Activated CD4-positive, alpha-beta T cell treated with anti-CD3 and anti-CD28 coated beads, Interleukin-10, Interleukin-2, amounts not matched to agents 100 ng/mL and 50 ng/mL, durations not matched to agents 16 hours and 8 hours (primary cell): ENCODE measurements around the gene ARHGAP9.
"Not testable (repeated sequence)": the region's sequence is repeated elsewhere in the genome, so short reads cannot be mapped to it uniquely, and the experiment has no call there.

Source experiments
- DNase-seq: peaks from one replicate; pipeline ENCODE4 v3.0.0-alpha.2; 2020

Gene ARHGAP9

GRCh38 chr12:57456145-57456700 lies 23.4 kb downstream of the ARHGAP9 start:
- peak; percentile 78 for DNase-seq

GRCh38 chr12:57455374-57456144 lies 24.1 kb downstream of the ARHGAP9 start:
- peak; percentile 9 for DNase-seq

DNA sequence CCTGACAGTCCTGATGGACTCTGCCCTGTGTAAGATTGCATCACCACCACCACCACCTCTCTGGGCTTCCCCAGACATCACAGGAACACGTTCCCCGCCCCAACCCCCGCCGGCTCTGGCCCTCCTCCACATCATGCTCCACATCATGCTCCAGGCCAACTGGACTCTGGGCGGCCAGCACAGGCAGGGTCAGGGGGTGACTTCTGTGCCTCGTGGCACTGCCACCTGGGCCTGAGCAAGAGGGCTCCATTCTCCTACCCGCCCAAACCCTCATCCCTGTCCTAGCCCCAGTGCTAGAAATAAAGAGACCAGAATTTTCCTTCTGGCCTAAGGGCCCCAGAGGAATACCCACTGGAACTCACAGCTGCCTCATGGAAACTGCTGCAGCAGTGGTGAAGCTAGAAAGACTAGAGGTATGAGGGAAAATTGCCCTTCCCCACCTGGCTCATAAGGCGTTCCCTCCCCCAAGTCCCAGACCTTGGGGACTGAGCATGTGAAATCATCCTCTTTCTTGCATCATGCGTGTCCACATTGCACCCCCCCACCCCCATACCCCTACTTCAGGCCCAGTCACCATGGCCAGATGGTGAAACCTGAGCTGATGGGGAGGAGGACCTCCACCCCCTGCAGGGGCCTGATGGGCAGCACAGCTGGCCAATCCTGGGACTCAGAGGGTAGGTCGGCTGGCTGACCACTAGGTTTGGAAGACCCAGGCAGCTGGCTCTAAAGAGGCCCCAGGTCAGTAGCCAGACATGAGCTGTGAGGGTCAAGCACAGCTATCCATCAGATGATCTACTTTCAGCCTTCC lies 24.9 kb downstream of the ARHGAP9 start, which contains the start of gene INHBE:
Gene INHBE, plus strand, starts transcription at position 742 of the 808 bp plus-strand sequence. CDS start 230 bp downstream, outside the sequence.
- peak; percentile 40 for DNase-seq

- no peak for DNase-seq
Measured at GRCh38 chr12:57454213-57454565, 25.5 kb downstream of the ARHGAP9 start.

DNA sequence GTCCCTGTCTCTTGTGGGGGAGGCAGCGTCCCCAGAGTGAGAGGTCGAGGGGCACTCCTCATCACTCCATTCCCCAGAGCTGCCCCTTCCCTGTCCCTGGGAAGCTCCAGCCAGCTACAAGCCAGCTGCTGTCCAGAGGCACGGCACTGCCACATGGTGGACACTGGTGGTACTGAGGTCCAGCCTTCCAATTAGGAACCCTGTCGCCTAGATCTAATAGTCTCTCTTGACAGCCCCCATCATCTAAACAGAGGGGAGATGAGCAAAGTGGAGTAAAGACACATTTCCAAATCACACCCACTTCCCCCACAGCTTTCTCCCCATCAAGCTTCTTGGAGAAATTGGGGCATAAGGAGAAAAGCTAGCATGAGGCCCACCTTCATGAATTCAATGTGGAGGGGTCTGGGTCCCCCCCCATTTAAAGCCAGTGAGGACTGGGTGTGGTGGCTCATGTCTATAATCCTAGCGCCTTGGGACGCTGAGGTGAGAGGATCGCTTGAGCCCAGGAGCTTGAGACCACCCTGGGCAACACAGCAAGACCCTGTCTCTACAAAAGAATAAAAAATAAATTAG lies 26.6 kb downstream of the ARHGAP9 start:
- peak; percentile 61 for DNase-seq

- no peak for DNase-seq
Measured at GRCh38 chr12:57452181-57452936, 27.3 kb downstream of the ARHGAP9 start.

DNA sequence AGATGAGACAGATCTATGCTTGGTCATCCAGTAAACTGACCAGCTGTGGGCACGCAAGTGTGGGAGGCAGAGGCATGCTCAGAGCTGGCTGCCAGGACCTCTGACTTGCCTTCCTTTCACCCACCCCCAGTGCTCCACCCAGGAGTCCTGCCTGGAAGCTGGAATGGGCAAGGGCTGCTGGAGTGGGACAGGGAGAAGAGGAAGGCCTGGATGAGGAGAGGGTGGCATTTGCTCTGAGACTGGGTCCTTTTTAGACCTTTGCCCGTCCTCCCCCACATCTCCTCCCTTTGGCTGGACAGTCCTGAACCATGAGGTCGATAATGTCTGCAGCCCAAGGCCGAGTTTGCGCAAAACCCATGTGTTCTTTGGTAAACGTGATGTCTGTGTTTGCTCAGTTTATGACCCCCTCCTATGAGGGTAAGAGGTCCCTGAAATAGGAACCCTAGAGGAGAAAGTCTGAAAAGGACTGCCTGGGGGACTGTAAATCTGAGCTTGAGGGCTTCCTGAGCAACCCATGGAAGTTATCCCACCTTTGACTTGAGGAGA lies 28.4 kb downstream of the ARHGAP9 start:
- no peak for DNase-seq

DNA sequence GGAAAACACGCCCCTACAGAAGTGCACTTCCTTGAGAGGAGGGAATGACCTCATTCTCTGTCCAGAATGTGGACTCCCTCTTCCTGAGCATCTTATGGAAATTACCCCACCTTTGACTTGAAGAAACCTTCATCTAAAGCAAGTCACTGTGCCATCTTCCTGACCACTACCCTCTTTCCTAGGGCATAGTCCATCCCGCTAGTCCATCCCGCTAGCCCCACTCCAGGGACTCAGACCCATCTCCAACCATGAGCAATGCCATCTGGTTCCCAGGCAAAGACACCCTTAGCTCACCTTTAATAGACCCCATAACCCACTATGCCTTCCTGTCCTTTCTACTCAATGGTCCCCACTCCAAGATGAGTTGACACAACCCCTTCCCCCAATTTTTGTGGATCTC lies 29.6 kb downstream of the ARHGAP9 start:
- no peak for DNase-seq

DNA sequence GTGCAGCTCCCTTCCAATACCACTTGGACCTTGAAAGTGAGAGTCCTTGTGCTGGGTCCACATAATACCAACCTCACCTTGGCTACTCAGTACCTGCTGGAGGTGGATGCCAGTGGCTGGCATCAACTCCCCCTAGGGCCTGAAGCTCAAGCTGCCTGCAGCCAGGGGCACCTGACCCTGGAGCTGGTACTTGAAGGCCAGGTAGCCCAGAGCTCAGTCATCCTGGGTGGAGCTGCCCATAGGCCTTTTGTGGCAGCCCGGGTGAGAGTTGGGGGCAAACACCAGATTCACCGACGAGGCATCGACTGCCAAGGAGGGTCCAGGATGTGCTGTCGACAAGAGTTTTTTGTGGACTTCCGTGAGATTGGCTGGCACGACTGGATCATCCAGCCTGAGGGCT lies 30.3 kb downstream of the ARHGAP9 start:
- DNase-seq, result no peak

- no peak for DNase-seq
Measured at GRCh38 chr12:57448669-57449068, 31.0 kb downstream of the ARHGAP9 start.

- no peak for DNase-seq
Measured at GRCh38 chr12:57446292-57446960, 33.2 kb downstream of the ARHGAP9 start.

DNA sequence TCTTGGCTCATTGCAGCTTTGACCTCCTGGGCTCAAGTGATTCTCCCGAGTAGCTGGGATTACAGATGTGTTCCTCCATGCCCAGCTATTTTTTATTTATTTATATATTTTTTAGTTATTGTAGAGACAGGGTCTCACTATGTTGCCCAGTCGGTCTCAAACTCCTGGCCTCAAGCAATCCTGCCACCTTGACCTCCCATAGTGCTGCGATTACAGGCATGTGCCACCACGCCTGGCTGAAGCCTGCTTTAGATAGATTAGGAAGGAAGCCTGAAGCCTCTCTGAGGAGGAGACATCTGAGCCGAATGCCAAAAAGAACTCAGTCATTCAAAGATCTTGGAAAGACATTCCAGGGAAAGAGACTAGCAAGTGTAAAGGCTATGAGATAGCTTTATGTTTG lies 34.9 kb downstream of the ARHGAP9 start:
- DNase-seq, result no peak

DNA sequence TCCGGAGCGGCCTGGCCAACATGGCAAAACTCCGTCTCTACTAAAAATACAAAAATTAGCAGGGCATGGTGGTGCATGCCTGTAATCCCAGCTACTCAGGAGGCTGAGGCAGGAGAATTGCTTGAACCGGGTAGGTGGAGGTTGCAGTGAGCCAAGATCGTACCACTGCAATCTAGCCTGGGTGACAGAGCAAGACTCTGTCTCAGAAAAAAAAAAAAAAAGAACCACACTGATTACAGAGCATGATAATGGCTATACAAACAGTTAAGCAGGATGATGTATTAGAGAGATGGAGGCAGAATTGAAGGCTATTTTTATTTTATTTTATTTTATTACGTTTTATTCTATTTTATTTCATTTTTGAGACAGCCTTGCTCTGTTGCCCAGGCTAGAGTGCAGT lies 35.3 kb downstream of the ARHGAP9 start:
- not testable (repeated sequence) for DNase-seq

- no peak for DNase-seq
Measured at GRCh38 chr12:57441846-57442427, 37.7 kb downstream of the ARHGAP9 start.

DNA sequence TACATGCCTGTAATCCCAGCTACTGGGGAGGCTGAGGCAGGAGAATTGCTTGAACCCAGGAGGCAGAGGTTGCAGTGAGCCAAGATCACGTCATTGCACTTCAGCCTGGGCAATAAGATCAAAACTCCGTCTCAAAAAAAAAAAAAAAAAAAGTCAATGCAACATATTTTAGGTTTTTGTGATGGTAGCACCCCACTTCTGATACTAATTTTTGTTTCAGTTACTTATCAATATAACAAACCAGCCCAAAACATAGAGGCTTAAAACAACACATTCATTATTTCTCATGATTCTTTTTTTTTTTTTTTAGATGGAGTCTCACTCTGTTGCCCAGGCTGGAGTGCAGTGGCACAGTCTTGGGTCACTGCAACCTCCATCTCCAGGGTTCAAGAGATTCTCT lies 38.3 kb downstream of the ARHGAP9 start:
- not testable (repeated sequence) for DNase-seq

- no peak for DNase-seq
Measured at GRCh38 chr12:57439762-57440266, 39.9 kb downstream of the ARHGAP9 start.

GRCh38 chr12:57438400-57438799 lies 41.3 kb downstream of the ARHGAP9 start:
- no peak for DNase-seq

GRCh38 chr12:57435293-57435692 lies 44.4 kb downstream of the ARHGAP9 start:
- no peak for DNase-seq

- DNase-seq, result no peak
Measured at GRCh38 chr12:57434517-57435223, 45.0 kb downstream of the ARHGAP9 start, which contains the start of gene INHBC. TSS of gene INHBC (plus strand) at chr12:57434784. CDS start at chr12:57434887, 103 bp downstream.

GRCh38 chr12:57433370-57433769 lies 46.3 kb downstream of the ARHGAP9 start:
- no peak for DNase-seq
